IMR-90 (cell line): ENCODE measurements around the gene PIGC. TPM values are rescaled to one million over a fixed set of nuclear protein-coding genes. Genes with fewer than 3 reads are reported as not detected.

ENCODE experiments used
- ATAC-seq: fragments of 200-7000 bp; cut with Tn5 transposase; 2 replicates; pipeline ENCODE4 v1.9.1; 2020; ENCODE audit warnings: low read depth, mild to moderate bottlenecking, moderate library complexity
- BruUV-seq: library from RNA; stranded (reverse); fragments of 400-500 nt; replicated peaks from 2 replicates; lab custom pipeline; 2021; lab: Mats Ljungman, UMichigan
- CTCF ChIA-PET: fragments of 300-600 bp; formaldehyde crosslinking; extraction: SDS; loops from one replicate; lab custom pipeline; 2021; ENCODE audit warnings: antibody characterized with exemption; lab: Yijun Ruan, JAX
- POLR2A ChIA-PET: fragments of 300-600 bp; sonication (Branson Sonifier 250); formaldehyde crosslinking; loops from one replicate; lab custom pipeline; 2022; ENCODE audit warnings: antibody characterized with exemption; ENCODE audit not compliant: unreplicated experiment; lab: Charles Lee
- DNase-seq: peaks from one replicate; pipeline ENCODE4 v3.0.0; 2013
- H2AFZ ChIP-seq: replicated peaks from 2 replicates; pipeline ENCODE3; 2013; ENCODE audit warnings: low read length, mild to moderate bottlenecking; ENCODE audit not compliant: poor library complexity
- H2AK5ac ChIP-seq: 2 replicates; pipeline ENCODE4 v1.6.1; 2013; ENCODE audit warnings: low read depth, low read length, inconsistent platforms
- H2AK9ac ChIP-seq: replicated peaks from 2 replicates; pipeline ENCODE3; 2013; ENCODE audit warnings: mild to moderate bottlenecking, low read depth, low read length, moderate library complexity; ENCODE audit not compliant: poor library complexity
- H2BK120ac ChIP-seq: 2 replicates; pipeline ENCODE4 v1.6.1; 2013; ENCODE audit warnings: low read depth, low read length, inconsistent platforms
- H2BK15ac ChIP-seq: 3 replicates; pipeline ENCODE4 v1.6.1; 2013; ENCODE audit warnings: low read depth, low read length, inconsistent platforms
- H2BK20ac ChIP-seq: 2 replicates; pipeline ENCODE4 v1.6.1; 2013; ENCODE audit warnings: low read depth, mild to moderate bottlenecking, inconsistent platforms, low read length, moderate library complexity
- H2BK5ac ChIP-seq: 2 replicates; pipeline ENCODE4 v1.6.1; 2013; ENCODE audit warnings: mild to moderate bottlenecking, low read depth, low read length, inconsistent platforms; ENCODE audit not compliant: poor library complexity, severe bottlenecking
- H3K14ac ChIP-seq: replicated peaks from 2 replicates; pipeline ENCODE4 v1.6.1; 2013; ENCODE audit warnings: low read depth, low read length, inconsistent platforms
- H3K18ac ChIP-seq: 2 replicates; pipeline ENCODE4 v1.6.1; 2013; ENCODE audit warnings: low read depth, low read length, control low read depth
- H3K23ac ChIP-seq: 2 replicates; pipeline ENCODE4 v1.6.1; 2013; ENCODE audit warnings: low read depth, low read length, inconsistent platforms
- H3K27ac ChIP-seq: 2 replicates; pipeline ENCODE4 v1.5.1; 2013; ENCODE audit warnings: mild to moderate bottlenecking, control low read depth, low read length; ENCODE audit not compliant: insufficient read depth
- H3K27me3 ChIP-seq: 2 replicates; pipeline ENCODE4 v1.6.1; 2013; ENCODE audit warnings: low read length; ENCODE audit not compliant: control insufficient read depth, insufficient read depth
- H3K36me3 ChIP-seq: 2 replicates; pipeline ENCODE4 v1.6.1; 2013; ENCODE audit warnings: low read length, mixed read lengths; ENCODE audit not compliant: control insufficient read depth, insufficient read depth
- H3K4ac ChIP-seq: 2 replicates; pipeline ENCODE4 v1.6.1; 2013; ENCODE audit warnings: low read depth, low read length, inconsistent platforms
- H3K4me1 ChIP-seq: 2 replicates; pipeline ENCODE4 v1.6.1; 2013; ENCODE audit warnings: low read length, mixed read lengths; ENCODE audit not compliant: control insufficient read depth, insufficient read depth
- H3K4me2 ChIP-seq: 2 replicates; pipeline ENCODE4 v1.6.1; 2013; ENCODE audit warnings: low read depth, mild to moderate bottlenecking, control low read depth, low read length, moderate library complexity
- H3K4me3 ChIP-seq: 2 replicates; pipeline ENCODE4 v1.5.1; 2013; ENCODE audit warnings: low read depth, mild to moderate bottlenecking, control low read depth, low read length, moderate library complexity; ENCODE audit not compliant: insufficient read depth
- H3K56ac ChIP-seq: 2 replicates; pipeline ENCODE4 v1.6.1; 2013; ENCODE audit warnings: low read length, inconsistent platforms; ENCODE audit not compliant: insufficient read depth; ENCODE audit errors: extremely low read depth
- H3K79me1 ChIP-seq, 2 experiments: 2 replicates each; pipeline ENCODE4 v1.6.1; 2013; ENCODE audit warnings: low read length in 2 of 2, inconsistent platforms in 1 of 2, low read depth in 1 of 2
- H3K9ac ChIP-seq: 2 replicates; pipeline ENCODE4 v1.6.1; 2013; ENCODE audit warnings: low read depth, low read length, control low read depth
- H3K9me1 ChIP-seq: 2 replicates; pipeline ENCODE4 v1.6.1; 2013; ENCODE audit warnings: low read length, inconsistent platforms; ENCODE audit not compliant: insufficient read depth
- H3K9me3 ChIP-seq: 2 replicates; pipeline ENCODE4 v1.6.1; 2013; ENCODE audit warnings: low read length; ENCODE audit not compliant: control insufficient read depth, insufficient read depth
- H4K20me1 ChIP-seq: 2 replicates; pipeline ENCODE4 v1.6.1; 2013; ENCODE audit warnings: low read length, inconsistent platforms; ENCODE audit not compliant: insufficient read depth
- H4K5ac ChIP-seq: 2 replicates; pipeline ENCODE4 v1.6.1; 2013; ENCODE audit warnings: mild to moderate bottlenecking, low read depth, low read length, control low read depth
- H4K8ac ChIP-seq, 2 experiments: 2 replicates each; pipeline ENCODE4 v1.6.1; 2013; ENCODE audit warnings: low read depth in 2 of 2, low read length in 2 of 2, control low read depth in 1 of 2, inconsistent platforms in 1 of 2
- H4K91ac ChIP-seq: 2 replicates; pipeline ENCODE4 v1.6.1; 2013; ENCODE audit warnings: low read depth, low read length, inconsistent platforms; ENCODE audit not compliant: insufficient read depth
- BHLHE40 ChIP-seq: fragments of 150-350 bp; IDR thresholded peaks from 2 replicates; pipeline ENCODE4 v1.6.1; 2016; ENCODE audit warnings: mild to moderate bottlenecking, low read depth, low read length
- CEBPB ChIP-seq: IDR thresholded peaks from 2 replicates; pipeline ENCODE4 v1.6.1; 2012; ENCODE audit warnings: low read depth, low read length, improper control_type of control experiment
- CHD1 ChIP-seq: IDR thresholded peaks from 2 replicates; pipeline ENCODE4 v1.6.1; 2012; ENCODE audit warnings: low read depth, low read length, improper control_type of control experiment
- CTCF ChIP-seq: conservative IDR thresholded peaks from 2 replicates; pipeline ENCODE4 v1.5.1; 2012; ENCODE audit warnings: mild to moderate bottlenecking, low read depth, low read length, improper control_type of control experiment
- ELK1 ChIP-seq: fragments of 150-350 bp; IDR thresholded peaks from 2 replicates; pipeline ENCODE4 v1.6.1; 2016; ENCODE audit warnings: low read depth, mild to moderate bottlenecking, low read length, moderate library complexity, borderline replicate concordance
- FOS ChIP-seq: fragments of 150-350 bp; IDR thresholded peaks from 2 replicates; pipeline ENCODE4 v1.6.1; 2016; ENCODE audit warnings: low read depth, low read length
- MAFK ChIP-seq: IDR thresholded peaks from 2 replicates; pipeline ENCODE4 v1.6.1; 2012; ENCODE audit warnings: low read depth, low read length, improper control_type of control experiment
- MAZ ChIP-seq: IDR thresholded peaks from 2 replicates; pipeline ENCODE4 v1.6.1; 2012; ENCODE audit warnings: low read depth, mild to moderate bottlenecking, low read length, improper control_type of control experiment, moderate library complexity, borderline replicate concordance
- MXI1 ChIP-seq: IDR thresholded peaks from 2 replicates; pipeline ENCODE4 v1.6.1; 2012; ENCODE audit warnings: low read depth, mild to moderate bottlenecking, low read length, moderate library complexity, borderline replicate concordance
- NFE2L2 ChIP-seq: fragments of 150-350 bp; IDR thresholded peaks from 2 replicates; pipeline ENCODE4 v1.6.1; 2016; ENCODE audit warnings: low read depth, mild to moderate bottlenecking, low read length
- POLR2A ChIP-seq: IDR thresholded peaks from 2 replicates; pipeline ENCODE4 v1.6.1; 2012; ENCODE audit warnings: mild to moderate bottlenecking, low read depth, low read length
- RAD21 ChIP-seq: IDR thresholded peaks from 2 replicates; pipeline ENCODE4 v1.6.1; 2012; ENCODE audit warnings: low read length, improper control_type of control experiment
- RCOR1 ChIP-seq: IDR thresholded peaks from 2 replicates; pipeline ENCODE4 v1.6.1; 2012; ENCODE audit warnings: mild to moderate bottlenecking, low read length, improper control_type of control experiment; ENCODE audit not compliant: insufficient replicate concordance
- RFX5 ChIP-seq: IDR thresholded peaks from 2 replicates; pipeline ENCODE4 v1.8.0; 2012; ENCODE audit warnings: low read depth, mild to moderate bottlenecking, low read length, moderate library complexity
- SMC3 ChIP-seq: fragments of 150-350 bp; IDR thresholded peaks from 2 replicates; pipeline ENCODE4 v1.6.1; 2016; ENCODE audit warnings: low read depth, mild to moderate bottlenecking, antibody characterized with exemption, low read length, moderate library complexity
- WGBS, 2 experiments: methylation state at CpG; one replicate each; pipeline versions ENCODE4 v1.1.5 to v1.1.7; 2013; ENCODE audit warnings: missing lambda C conversion rate in 2 of 2; ENCODE audit not compliant: insufficient read length in 1 of 2; ENCODE audit errors: extremely low coverage in 2 of 2; 5-methylcytosine and 5-hydroxymethylcytosine counted together
- dilution Hi-C: fragments of 300-500 bp; cut with HindIII; formaldehyde crosslinking; loops from one replicate; pipeline ENCODE4 v1.14.3; 2018; ENCODE audit warnings: low sequenced_read_pairs; ENCODE audit not compliant: unreplicated experiment
- in situ Hi-C: fragments of 300-500 bp; cut with MboI; formaldehyde crosslinking; loops from 3 replicates; pipeline ENCODE4 v1.14.3; 2019; ENCODE audit warnings: low sequenced_read_pairs, inconsistent platforms, mixed read lengths
- intact Hi-C: fragments of 100-400 bp; cut with micrococcal nuclease; formaldehyde crosslinking; loops from 2 replicates; pipeline ENCODE4 v1.10.0; 2022
- polyA plus RNA-seq, 3 experiments: library from polyadenylated mRNA; depleted of rRNA; stranded (reverse); fragments of >200 nt; gene quantifications; 2 replicates each; pipeline ENCODE4 v1.2.3, GENCODE V29; 2012; ENCODE audit warnings: low replicate concordance in 1 of 3
- total RNA-seq: library from RNA; depleted of rRNA; stranded (reverse); fragments of >200 nt; gene quantifications from 2 replicates; pipeline ENCODE4 v1.2.3, GENCODE V29; 2012

Gene PIGC
- total and polyA plus RNA-seq, 2 of the 4 experiments (the other 2 are of a cell fraction), result 14.9 to 15.8 TPM

GRCh38 chr1:172477741-172478140 is 33.9 kb upstream of the PIGC start:
- Histone ChIP-seq H3K56ac (no peak overlapping the region), H4K8ac (no peak overlapping the region), H3K9me3 (no peaks in the 10 kb centered on the region), H2AFZ (no peak overlapping the region), H3K27me3 (peaks cover 12% of the 10 kb centered on the region), H3K27ac (no peak overlapping the region), H3K79me1 (no peaks in the 10 kb centered on the region), H2AK9ac (no peak overlapping the region), H3K4me3 (no peak overlapping the region), H4K5ac (no peak overlapping the region), H3K4ac (no peak overlapping the region), H2AK5ac (no peak overlapping the region), H3K14ac (no peak overlapping the region), H3K18ac (no peak overlapping the region), H2BK20ac (no peak overlapping the region), H3K4me1 (peaks cover 2% of the 10 kb centered on the region; the same call in 1 of the 2 replicates), H4K20me1 (no peaks in the 10 kb centered on the region), H2BK120ac (no peak overlapping the region), H3K4me2 (no peak overlapping the region), H3K23ac (no peak overlapping the region), H2BK5ac (no peak overlapping the region), H2BK15ac (no peak overlapping the region), H4K91ac (no peak overlapping the region), H3K9ac (no peak overlapping the region), H3K36me3 (no peaks in the 10 kb centered on the region), H3K9me1 (no peaks in the 10 kb centered on the region; the same call in 1 of the 2 replicates)
- DNase-seq (no peak), ATAC-seq (no peak)
- CTCF ChIA-PET, result no interaction called here
- 100% methylated on average over 1 of the region's 1 CpG; no CpG with 5 or more reads in 1 of the 2 experiments for WGBS, 2 experiments
- BruUV-seq, result no TSS peak
- in situ Hi-C loops, result no loop called here
- POLR2A ChIA-PET, result no interaction called here
- intact Hi-C loops, result no loop called here
- no peak for TF ChIP-seq POLR2A
- no peak for TF ChIP-seq MXI1
- TF ChIP-seq CEBPB, result no peak
- TF ChIP-seq RFX5, result no peak
- TF ChIP-seq MAFK, result no peak
- no peak for TF ChIP-seq FOS
- TF ChIP-seq CTCF, result no peak
- no peak for TF ChIP-seq SMC3
- no peak for TF ChIP-seq MAZ
- TF ChIP-seq RCOR1, result no peak
- no peak for TF ChIP-seq RAD21
- no peak for TF ChIP-seq BHLHE40
- no peak for TF ChIP-seq ELK1
- no peak for TF ChIP-seq CHD1
- no peak for TF ChIP-seq NFE2L2
- dilution Hi-C loops, result no loop called here
